ENCODE data around the gene TIMM44. TPM values are rescaled to one million over a fixed set of nuclear protein-coding genes. Genes with fewer than 3 reads are reported as not detected.
A peak's percentile ranks its signal among the peaks of the same experiment; 100 is the strongest.

The TIMM44 gene
- total RNA-seq, 1 donor from 2014 or later = 96.1 TPM

GRCh38 chr19:7917267-7918061 is 26.0 kb downstream of the TIMM44 start:
- FAIRE-seq (no peak), DNase-seq (ENCODE audit: low read depth) (no peak)
- H3K36me3 ChIP-seq (ENCODE audit: control insufficient read depth, insufficient read depth, low read length) = peaks cover 4% of the 10 kb centered on the region
- TF ChIP-seq, protein P1, sequence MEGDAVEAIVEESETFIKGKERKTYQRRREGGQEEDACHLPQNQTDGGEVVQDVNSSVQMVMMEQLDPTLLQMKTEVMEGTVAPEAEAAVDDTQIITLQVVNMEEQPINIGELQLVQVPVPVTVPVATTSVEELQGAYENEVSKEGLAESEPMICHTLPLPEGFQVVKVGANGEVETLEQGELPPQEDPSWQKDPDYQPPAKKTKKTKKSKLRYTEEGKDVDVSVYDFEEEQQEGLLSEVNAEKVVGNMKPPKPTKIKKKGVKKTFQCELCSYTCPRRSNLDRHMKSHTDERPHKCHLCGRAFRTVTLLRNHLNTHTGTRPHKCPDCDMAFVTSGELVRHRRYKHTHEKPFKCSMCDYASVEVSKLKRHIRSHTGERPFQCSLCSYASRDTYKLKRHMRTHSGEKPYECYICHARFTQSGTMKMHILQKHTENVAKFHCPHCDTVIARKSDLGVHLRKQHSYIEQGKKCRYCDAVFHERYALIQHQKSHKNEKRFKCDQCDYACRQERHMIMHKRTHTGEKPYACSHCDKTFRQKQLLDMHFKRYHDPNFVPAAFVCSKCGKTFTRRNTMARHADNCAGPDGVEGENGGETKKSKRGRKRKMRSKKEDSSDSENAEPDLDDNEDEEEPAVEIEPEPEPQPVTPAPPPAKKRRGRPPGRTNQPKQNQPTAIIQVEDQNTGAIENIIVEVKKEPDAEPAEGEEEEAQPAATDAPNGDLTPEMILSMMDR (IDR thresholded peaks at IDR 0.05; ENCODE audit: insufficient read depth, low read length, severe bottlenecking) = peak; percentile 78
- peaks cover 2% of the 10 kb centered on the region for H3K27me3 ChIP-seq (ENCODE audit: control insufficient read depth, insufficient read depth, low read length)
- peak overlapping the region; percentile 49 for H3K4me3 ChIP-seq (ENCODE audit: low read depth, low read length)

GRCh38 chr19:7916955-7917266 is 26.6 kb downstream of the TIMM44 start:
- H3K4me3 ChIP-seq (ENCODE audit: low read depth, low read length) = peak overlapping the region; percentile 49
- DNase-seq (ENCODE audit: low read depth) = no peak
- peaks cover 2% of the 10 kb centered on the region for H3K27me3 ChIP-seq (ENCODE audit: control insufficient read depth, insufficient read depth, low read length)
- FAIRE-seq = no peak
- peaks cover 5% of the 10 kb centered on the region for H3K36me3 ChIP-seq (ENCODE audit: control insufficient read depth, insufficient read depth, low read length)
- TF ChIP-seq, protein P1 (IDR thresholded peaks at IDR 0.05; ENCODE audit: insufficient read depth, low read length, severe bottlenecking) = no peak

- Histone ChIP-seq H3K4me3 (ENCODE audit: low read depth, low read length) (peak overlapping the region; percentile 49), H3K27me3 (ENCODE audit: control insufficient read depth, insufficient read depth, low read length) (peaks cover 2% of the 10 kb centered on the region), H3K36me3 (ENCODE audit: control insufficient read depth, insufficient read depth, low read length) (peaks cover 2% of the 10 kb centered on the region)
- no peak for FAIRE-seq
- DNase-seq (ENCODE audit: low read depth) = no peak
- TF ChIP-seq, protein P1 (IDR thresholded peaks at IDR 0.05; ENCODE audit: insufficient read depth, low read length, severe bottlenecking) = no peak
Measured at GRCh38 chr19:7916103-7916954, 27.1 kb downstream of the TIMM44 start.

- FAIRE-seq = no peak
- H3K36me3 ChIP-seq (ENCODE audit: control insufficient read depth, insufficient read depth, low read length) = peaks cover 5% of the 10 kb centered on the region
- peak overlapping the region; percentile 49 for H3K4me3 ChIP-seq (ENCODE audit: low read depth, low read length)
- no peak for DNase-seq (ENCODE audit: low read depth)
- peaks cover 2% of the 10 kb centered on the region for H3K27me3 ChIP-seq (ENCODE audit: control insufficient read depth, insufficient read depth, low read length)
- TF ChIP-seq, protein P1 (IDR thresholded peaks at IDR 0.05; ENCODE audit: insufficient read depth, low read length, severe bottlenecking) = no peak
Measured at GRCh38 chr19:7915250-7916102, 28.0 kb downstream of the TIMM44 start.

GRCh38 chr19:7914598-7915045 is 28.8 kb downstream of the TIMM44 start, which contains the start of gene TGFBR3L:
Gene TGFBR3L, plus strand, starts transcription at chr19:7914830.
- H3K36me3 ChIP-seq (ENCODE audit: control insufficient read depth, insufficient read depth, low read length) = peaks cover 7% of the 10 kb centered on the region
- DNase-seq (ENCODE audit: low read depth) = no peak
- no peak for FAIRE-seq
- TF ChIP-seq, protein P1 (IDR thresholded peaks at IDR 0.05; ENCODE audit: insufficient read depth, low read length, severe bottlenecking) = no peak
- peaks cover 2% of the 10 kb centered on the region for H3K27me3 ChIP-seq (ENCODE audit: control insufficient read depth, insufficient read depth, low read length)
- no peak within 1 kb of the TSS for H3K4me3 ChIP-seq (ENCODE audit: low read depth, low read length)
